Measurements from ENCODE around the gene JMJD4. TPM values are rescaled to one million over a fixed set of nuclear protein-coding genes. Genes with fewer than 3 reads are reported as not detected.

Gene JMJD4
- total RNA-seq, 4 donors from 2014 or later = 20.6 to 31.7 (median 28.8) TPM

DNA sequence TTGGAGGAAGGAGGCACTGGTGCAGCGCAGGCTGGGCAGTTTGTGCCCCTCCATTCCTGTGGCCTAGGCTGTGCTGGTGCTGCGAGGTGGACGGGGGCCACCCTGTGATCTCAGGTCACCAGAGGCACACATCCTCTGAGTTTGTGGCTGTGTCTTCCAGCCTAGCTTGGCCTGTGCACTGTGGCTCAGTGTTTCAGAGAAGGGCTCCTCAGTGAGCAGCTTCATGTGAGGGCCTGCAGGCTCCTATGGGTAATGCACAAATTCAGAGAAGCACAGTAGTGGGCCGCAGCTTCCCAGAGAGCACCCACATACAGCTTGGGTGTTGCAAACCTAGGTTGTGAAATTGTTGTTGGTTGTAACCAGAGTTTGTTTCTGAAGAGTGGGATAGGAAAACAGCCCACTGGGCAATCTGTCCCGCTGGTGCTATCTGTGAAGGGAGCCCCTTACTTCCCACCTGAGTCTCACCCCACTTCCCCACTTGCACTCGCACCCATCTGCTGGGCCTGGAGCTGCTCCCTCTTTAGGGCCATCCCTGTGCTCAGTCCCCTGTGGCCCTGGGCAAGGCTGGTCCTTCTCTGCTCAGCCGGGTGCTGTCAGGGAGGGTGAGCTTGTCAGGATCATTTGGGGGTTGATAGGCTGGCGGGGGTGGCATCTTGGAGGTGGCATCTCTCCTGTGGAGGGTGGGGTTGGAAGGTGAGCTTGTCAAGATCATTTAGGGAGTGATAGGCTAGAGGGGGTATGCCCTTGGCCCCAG, 30.3 kb upstream of the JMJD4 start:
- H3K27ac ChIP-seq = no peak overlapping the region
- peaks cover 13 to 17% of the 10 kb centered on the region in 2 donors for H3K36me3 ChIP-seq
- no peaks in the 10 kb centered on the region for H3K9me3 ChIP-seq
- no peaks in the 10 kb centered on the region for H3K27me3 ChIP-seq
- WGBS, 2 donors = 91 to 95% methylated on average over 5 to 8 of the region's 8 CpGs
- intact Hi-C loops (cut with DNase I) = no loop called here
- peaks cover 8 to 17% of the 10 kb centered on the region in 2 donors for H3K4me1 ChIP-seq
- DNase-seq = no peak
- no peak overlapping the region for H3K4me3 ChIP-seq (replicated peaks in 1 of 3)
- TF ChIP-seq, protein P1, sequence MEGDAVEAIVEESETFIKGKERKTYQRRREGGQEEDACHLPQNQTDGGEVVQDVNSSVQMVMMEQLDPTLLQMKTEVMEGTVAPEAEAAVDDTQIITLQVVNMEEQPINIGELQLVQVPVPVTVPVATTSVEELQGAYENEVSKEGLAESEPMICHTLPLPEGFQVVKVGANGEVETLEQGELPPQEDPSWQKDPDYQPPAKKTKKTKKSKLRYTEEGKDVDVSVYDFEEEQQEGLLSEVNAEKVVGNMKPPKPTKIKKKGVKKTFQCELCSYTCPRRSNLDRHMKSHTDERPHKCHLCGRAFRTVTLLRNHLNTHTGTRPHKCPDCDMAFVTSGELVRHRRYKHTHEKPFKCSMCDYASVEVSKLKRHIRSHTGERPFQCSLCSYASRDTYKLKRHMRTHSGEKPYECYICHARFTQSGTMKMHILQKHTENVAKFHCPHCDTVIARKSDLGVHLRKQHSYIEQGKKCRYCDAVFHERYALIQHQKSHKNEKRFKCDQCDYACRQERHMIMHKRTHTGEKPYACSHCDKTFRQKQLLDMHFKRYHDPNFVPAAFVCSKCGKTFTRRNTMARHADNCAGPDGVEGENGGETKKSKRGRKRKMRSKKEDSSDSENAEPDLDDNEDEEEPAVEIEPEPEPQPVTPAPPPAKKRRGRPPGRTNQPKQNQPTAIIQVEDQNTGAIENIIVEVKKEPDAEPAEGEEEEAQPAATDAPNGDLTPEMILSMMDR (IDR thresholded peaks at IDR 0.05) = no peak
- TF ChIP-seq POLR2A (IDR thresholded peaks at IDR 0.05) = no peak

DNA sequence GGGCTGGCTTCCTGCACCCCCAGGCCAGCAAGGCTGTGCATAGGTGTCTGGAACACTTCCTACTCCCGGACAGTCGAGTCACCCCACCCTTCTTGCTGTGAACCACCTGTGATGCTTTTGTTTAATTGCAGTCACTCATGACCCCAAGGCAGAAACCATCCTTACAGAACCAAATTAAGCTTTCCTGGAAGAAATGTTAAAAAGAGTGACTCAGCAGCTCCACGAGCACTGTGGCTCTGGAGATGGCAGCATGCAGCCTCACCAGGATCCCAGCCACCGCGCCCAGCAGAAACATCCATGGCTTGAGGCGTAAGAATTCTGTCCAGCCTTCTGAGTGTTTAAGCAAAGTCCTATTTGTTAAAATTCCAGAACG, 28.9 kb upstream of the JMJD4 start:
- intact Hi-C loops (cut with DNase I) = loop anchor here (5.0 kb wide), 1 partner anchor 183 kb away; the partner anchor contains the start of gene WNT9A
- DNase-seq = no peak
- Histone ChIP-seq H3K4me3 (replicated peaks in 1 of 3) (no peak overlapping the region), H3K27ac (no peak overlapping the region), H3K9me3 (no peaks in the 10 kb centered on the region), H3K27me3 (no peaks in the 10 kb centered on the region), H3K36me3 (peaks cover 17 to 29% of the 10 kb centered on the region in 2 donors), H3K4me1 (peaks cover 8 to 17% of the 10 kb centered on the region in 2 donors)
- 92 to 96% methylated on average over 7 of the region's 7 CpGs for WGBS, 2 donors
- TF ChIP-seq, protein P1 (IDR thresholded peaks at IDR 0.05) = no peak
- TF ChIP-seq POLR2A (IDR thresholded peaks at IDR 0.05) = no peak

DNA sequence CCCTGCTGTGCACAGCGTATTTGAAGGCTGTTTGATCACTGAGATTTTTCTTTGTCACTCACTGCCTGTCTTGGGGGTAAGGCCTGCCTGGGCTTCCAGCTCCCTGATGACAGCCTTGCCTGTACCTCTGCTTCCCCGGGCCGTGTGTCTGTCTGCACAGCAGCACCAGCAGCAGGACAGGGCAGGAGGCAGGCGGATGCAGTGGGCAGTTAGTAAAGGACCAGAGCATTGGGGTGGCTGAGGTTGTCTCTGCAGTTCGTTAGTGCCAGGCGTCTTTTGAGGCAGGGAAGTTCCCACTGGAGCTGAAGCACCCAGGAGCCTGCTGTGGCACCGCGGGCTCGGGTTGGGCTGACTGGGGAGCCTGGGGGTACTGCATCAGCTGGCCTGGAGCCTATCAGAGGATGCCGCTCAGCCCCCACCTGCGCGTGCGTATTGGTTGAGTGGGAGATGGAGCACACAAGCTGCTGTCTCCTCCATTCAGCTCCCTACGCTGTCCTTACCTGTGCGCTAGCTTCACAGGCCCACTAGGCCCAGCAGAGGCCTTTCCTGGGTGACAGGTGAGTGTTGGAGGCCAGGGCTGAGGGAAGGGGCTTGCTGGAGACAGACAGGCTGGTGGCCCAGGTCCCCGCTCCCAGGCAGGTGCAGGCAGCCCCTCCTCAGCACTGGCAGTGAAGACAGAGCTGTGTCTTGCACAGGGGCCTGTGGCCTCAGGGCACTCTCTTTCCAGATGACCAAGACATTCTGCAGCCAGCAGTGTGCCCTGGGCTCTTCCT, 28.3 kb upstream of the JMJD4 start:
- no peaks in the 10 kb centered on the region for H3K9me3 ChIP-seq
- DNase-seq = no peak
- intact Hi-C loops (cut with DNase I) = loop anchor here (5.0 kb wide), 1 partner anchor 184 kb away; the partner anchor contains the start of gene WNT9A
- peaks cover 8 to 17% of the 10 kb centered on the region in 2 donors for H3K4me1 ChIP-seq
- WGBS, 2 donors = 96 to 98% methylated on average over 11 to 12 of the region's 16 CpGs
- TF ChIP-seq POLR2A (IDR thresholded peaks at IDR 0.05) = no peak
- TF ChIP-seq, protein P1 (IDR thresholded peaks at IDR 0.05) = no peak
- H3K27me3 ChIP-seq = no peaks in the 10 kb centered on the region
- no peak overlapping the region for H3K4me3 ChIP-seq (replicated peaks in 1 of 3)
- no peak overlapping the region for H3K27ac ChIP-seq
- H3K36me3 ChIP-seq = peaks cover 18 to 31% of the 10 kb centered on the region in 2 donors

DNA sequence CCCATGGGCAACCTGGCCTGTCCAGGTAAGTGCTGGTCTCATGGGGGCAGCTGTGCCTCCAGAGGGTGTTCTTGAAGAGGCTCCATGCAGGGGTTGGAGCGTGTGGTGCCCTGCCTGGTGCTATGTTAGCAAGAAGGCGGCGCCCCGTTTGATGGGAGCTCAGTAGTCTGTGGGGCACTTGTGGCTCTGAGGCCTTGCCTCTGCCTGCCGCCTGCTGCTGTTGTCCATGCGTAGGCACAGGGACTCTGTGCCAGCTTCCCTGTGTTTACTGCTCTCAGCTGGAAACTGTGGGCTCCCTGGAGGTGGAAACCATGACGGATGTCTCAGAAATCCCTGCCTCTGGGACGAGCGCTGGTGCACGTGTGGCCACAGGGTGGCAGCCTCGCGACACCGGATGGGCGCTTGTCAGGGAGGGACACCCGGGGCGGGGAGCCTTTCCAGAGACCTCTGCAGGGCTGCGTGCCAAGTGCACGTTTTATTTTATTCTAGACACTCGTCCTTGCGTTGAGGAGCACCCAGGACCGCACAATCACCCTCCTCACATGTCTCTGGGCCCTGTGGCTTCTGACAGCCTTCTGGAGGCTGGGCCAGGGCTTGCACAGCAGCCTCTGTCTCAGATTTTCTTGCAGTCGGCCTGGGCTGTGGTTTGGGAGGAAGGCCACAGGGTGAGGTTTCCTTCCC, 27.3 kb upstream of the JMJD4 start:
- H3K27me3 ChIP-seq = no peaks in the 10 kb centered on the region
- peaks cover 8 to 17% of the 10 kb centered on the region in 2 donors for H3K4me1 ChIP-seq
- no peak overlapping the region for H3K4me3 ChIP-seq (replicated peaks in 1 of 3)
- WGBS, 2 donors = 3 to 36% methylated on average over 12 to 16 of the region's 22 CpGs
- DNase-seq = peak; percentile 89 to 91
- no peaks in the 10 kb centered on the region for H3K9me3 ChIP-seq
- intact Hi-C loops (cut with DNase I) = loop anchor here (5.0 kb wide), 1 partner anchor 185 kb away; the partner anchor contains the start of gene WNT9A
- no peak for TF ChIP-seq POLR2A (IDR thresholded peaks at IDR 0.05)
- TF ChIP-seq, protein P1 (IDR thresholded peaks at IDR 0.05) = peak; percentile 75 to 93 (median 88)
- peaks cover 11 to 20% of the 10 kb centered on the region in 2 donors for H3K36me3 ChIP-seq
- H3K27ac ChIP-seq = no peak overlapping the region
